Suprapubic skin (tissue), 4 donors: ENCODE data around the gene DBNDD2. TPM values are rescaled to one million over a fixed set of nuclear protein-coding genes. Genes with fewer than 3 reads are reported as not detected.
A peak's percentile ranks its signal among the peaks of the same experiment; 100 is the strongest.

Experiments
- DNase-seq, 2 donors: peaks; one replicate each; pipeline ENCODE4 v3.0.0-alpha.2; 2019; ENCODE audit warnings: low spot score in 2 of 2
- H3K27ac ChIP-seq: fragments of 200-600 bp; sonication (generic); one replicate; pipeline ENCODE4 v1.5.1; 2019
- H3K27me3 ChIP-seq: fragments of 200-600 bp; sonication (generic); one replicate; pipeline ENCODE4 v1.5.1; 2019
- H3K36me3 ChIP-seq: fragments of 200-600 bp; sonication (generic); one replicate; pipeline ENCODE4 v1.5.1; 2019
- H3K4me1 ChIP-seq: fragments of 200-600 bp; sonication (generic); one replicate; pipeline ENCODE4 v1.5.1; 2019
- H3K4me3 ChIP-seq: fragments of 200-600 bp; sonication (generic); one replicate; pipeline ENCODE4 v1.5.1; 2019; ENCODE audit warnings: mild to moderate bottlenecking
- H3K9me3 ChIP-seq: fragments of 200-600 bp; sonication (generic); one replicate; pipeline ENCODE4 v1.5.1; 2019
- EP300 ChIP-seq: sonication (generic); formaldehyde crosslinking; IDR thresholded peaks from one replicate; pipeline ENCODE4 v1.6.1; 2017; ENCODE audit warnings: antibody characterized with exemption
- POLR2A ChIP-seq, 2 donors: fragments of 450-650 bp; IDR thresholded peaks; one replicate each; pipeline ENCODE4 v1.6.1; 2017; ENCODE audit warnings: antibody characterized with exemption in 2 of 2, mild to moderate bottlenecking in 2 of 2, moderate library complexity in 2 of 2
- POLR2AphosphoS5 ChIP-seq, 3 donors: sonication (generic); formaldehyde crosslinking; IDR thresholded peaks; one replicate each; pipeline ENCODE4 v1.6.1; 2017; ENCODE audit warnings: antibody characterized with exemption in 3 of 3
- WGBS: methylation state at CpG from one replicate; pipeline ENCODE4 v1.1.5; 2018; 5-methylcytosine and 5-hydroxymethylcytosine counted together
- total RNA-seq, 4 donors: library from RNA; depleted of rRNA; stranded (reverse); fragments of >200 nt; gene quantifications; one replicate each; pipeline ENCODE4 v1.1.0, GENCODE V29; 2016
- TF ChIP-seq, protein P1 (sequence below), 2 donors: fragments of 200-600 bp in 1 of 2; fragments of 450-650 bp in 1 of 2; sonication (generic) in 1 of 2; IDR thresholded peaks; one replicate each; pipeline ENCODE4 v1.5.1; 2016 to 2019; ENCODE audit warnings: antibody characterized with exemption in 2 of 2, mild to moderate bottlenecking in 1 of 2, moderate library complexity in 1 of 2

DBNDD2 gene, protein sequence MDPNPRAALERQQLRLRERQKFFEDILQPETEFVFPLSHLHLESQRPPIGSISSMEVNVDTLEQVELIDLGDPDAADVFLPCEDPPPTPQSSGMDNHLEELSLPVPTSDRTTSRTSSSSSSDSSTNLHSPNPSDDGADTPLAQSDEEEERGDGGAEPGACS
- total RNA-seq, result 10 to 100 TPM; 42.4 to 72.3 (median 49.7) TPM

DNA sequence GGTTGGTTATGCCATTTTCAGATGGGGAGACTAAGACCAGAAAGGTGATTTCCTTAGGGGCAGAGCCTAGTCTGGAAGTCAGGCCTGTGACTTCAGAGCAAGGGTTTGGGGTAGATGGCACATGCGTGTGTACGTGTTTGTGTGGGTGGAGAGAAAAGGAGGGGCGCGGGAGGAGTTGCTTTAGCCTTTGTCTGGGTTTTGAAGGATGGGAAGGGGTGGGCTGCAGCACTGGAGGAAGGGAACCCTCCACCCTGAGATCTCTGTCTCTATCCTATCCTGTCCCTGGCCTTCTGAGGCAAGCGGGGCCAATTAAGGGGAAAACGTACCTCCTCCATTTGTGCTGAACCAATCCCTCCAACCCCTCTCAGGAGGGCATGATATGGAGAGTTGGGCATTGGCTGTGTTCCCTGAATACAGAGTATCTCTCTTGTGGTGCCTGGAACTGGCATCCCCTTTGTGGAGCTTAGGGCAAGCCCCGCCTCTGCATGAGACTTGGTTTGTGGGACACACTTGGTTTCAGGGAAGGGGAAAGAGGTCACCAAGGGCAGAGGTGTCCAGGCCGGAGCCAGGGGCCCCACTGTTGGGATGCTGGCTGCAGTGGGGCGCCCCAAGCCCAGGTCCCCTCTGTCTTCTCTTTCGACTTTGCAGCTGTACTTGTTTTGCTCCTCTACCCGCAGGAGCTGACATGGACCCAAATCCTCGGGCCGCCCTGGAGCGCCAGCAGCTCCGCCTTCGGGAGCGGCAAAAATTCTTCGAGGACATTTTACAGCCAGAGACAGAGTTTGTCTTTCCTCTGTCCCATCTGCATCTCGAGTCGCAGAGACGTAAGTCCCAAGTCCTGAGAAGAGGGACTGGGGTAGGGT is at the start of gene DBNDD2:
Gene DBNDD2 (plus strand): TSS at position 507 of the 863 bp plus-strand sequence. CDS start 179 bp downstream, at position 686.
- 85% methylated on average over 20 of the region's 21 CpGs for WGBS
- Histone ChIP-seq H3K36me3 (peaks cover 23% of the 10 kb centered on the region), H3K27me3 (no peaks in the 10 kb centered on the region), H3K4me1 (peaks cover 21% of the 10 kb centered on the region), H3K4me3 (peak within 1 kb of the TSS; percentile 87), H3K27ac (peak within 1 kb of the TSS; percentile 92), H3K9me3 (no peaks in the 10 kb centered on the region)
- no peak for DNase-seq
- TF ChIP-seq POLR2A (IDR thresholded peaks at IDR 0.05) (no peak), POLR2AphosphoS5 (IDR thresholded peaks at IDR 0.05) (no peak), EP300 (no peak)
- TF ChIP-seq, protein P1, sequence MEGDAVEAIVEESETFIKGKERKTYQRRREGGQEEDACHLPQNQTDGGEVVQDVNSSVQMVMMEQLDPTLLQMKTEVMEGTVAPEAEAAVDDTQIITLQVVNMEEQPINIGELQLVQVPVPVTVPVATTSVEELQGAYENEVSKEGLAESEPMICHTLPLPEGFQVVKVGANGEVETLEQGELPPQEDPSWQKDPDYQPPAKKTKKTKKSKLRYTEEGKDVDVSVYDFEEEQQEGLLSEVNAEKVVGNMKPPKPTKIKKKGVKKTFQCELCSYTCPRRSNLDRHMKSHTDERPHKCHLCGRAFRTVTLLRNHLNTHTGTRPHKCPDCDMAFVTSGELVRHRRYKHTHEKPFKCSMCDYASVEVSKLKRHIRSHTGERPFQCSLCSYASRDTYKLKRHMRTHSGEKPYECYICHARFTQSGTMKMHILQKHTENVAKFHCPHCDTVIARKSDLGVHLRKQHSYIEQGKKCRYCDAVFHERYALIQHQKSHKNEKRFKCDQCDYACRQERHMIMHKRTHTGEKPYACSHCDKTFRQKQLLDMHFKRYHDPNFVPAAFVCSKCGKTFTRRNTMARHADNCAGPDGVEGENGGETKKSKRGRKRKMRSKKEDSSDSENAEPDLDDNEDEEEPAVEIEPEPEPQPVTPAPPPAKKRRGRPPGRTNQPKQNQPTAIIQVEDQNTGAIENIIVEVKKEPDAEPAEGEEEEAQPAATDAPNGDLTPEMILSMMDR (IDR thresholded peaks at IDR 0.05), result no peak

DNA sequence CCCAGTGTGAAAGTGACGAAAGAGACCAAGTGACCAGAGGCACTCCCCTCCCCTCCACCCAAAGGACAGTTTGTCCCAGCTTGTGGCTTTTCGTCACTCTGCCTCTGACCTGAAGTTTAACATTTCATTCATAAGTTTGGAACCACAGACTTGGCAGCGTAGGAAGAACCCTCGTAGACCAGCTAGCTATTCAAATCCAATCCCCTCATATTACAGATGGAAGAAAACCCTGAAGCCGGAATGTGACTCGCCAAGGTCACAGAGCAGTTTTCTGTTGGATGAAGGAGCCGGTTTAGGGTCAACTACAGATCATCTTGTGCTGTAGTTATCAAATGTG is 49.1 kb upstream of the DBNDD2 start:
- no peak for DNase-seq
- WGBS, result 77% methylated on average over 7 of the region's 7 CpGs

DNA sequence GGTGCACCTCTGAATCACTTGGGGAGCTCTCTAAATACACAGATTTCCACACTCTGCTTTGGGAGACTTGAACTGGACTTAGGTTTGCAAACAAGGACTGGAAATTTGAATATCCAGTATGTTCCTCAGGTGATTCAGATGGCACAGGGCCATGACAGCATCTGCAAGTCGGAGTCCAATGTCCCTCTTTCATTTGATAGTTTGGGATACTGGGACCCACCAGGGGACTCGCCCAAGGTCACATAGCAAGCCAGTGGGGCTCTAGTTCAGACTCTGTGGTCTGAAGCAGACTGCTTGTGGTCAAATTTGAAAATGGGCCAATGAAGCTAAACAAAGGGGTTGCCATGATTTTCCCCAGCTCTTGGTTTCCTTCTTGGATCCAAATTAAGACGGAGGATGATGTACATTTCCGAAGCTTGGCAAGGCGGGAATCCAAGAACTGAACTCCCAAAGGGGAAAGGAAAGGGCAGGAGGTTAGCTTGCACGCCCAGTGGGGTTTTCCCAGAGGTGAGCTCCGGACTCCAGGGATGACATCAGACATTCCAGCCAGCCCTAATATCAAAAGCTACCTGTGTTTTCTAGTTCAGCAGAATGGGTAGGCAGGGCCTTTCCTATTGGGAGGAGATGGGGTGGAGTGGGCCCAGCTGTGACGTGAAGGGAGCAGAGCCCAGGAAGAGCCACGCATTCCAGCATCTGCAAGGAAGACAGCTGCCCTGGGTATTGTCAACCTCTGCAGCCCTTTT is 48.5 kb upstream of the DBNDD2 start:
- 37% methylated on average over 7 of the region's 9 CpGs for WGBS
- DNase-seq, result peak in 1 of 2 donors; percentile 37

More for the DNA sequence above, 49.1 kb upstream of the DBNDD2 start:
- peaks cover 53% of the 10 kb centered on the region for H3K4me1 ChIP-seq
- peak overlapping the region; percentile 22 for H3K27ac ChIP-seq
- H3K36me3 ChIP-seq, result no peaks in the 10 kb centered on the region
- no peaks in the 10 kb centered on the region for H3K27me3 ChIP-seq
- no peaks in the 10 kb centered on the region for H3K9me3 ChIP-seq
- peak; percentile 60 for TF ChIP-seq EP300
- TF ChIP-seq, protein P1 (IDR thresholded peaks at IDR 0.05), result no peak
- TF ChIP-seq POLR2AphosphoS5 (IDR thresholded peaks at IDR 0.05), result no peak
- no peak for TF ChIP-seq POLR2A (IDR thresholded peaks at IDR 0.05)
- no peak overlapping the region for H3K4me3 ChIP-seq

DNA sequence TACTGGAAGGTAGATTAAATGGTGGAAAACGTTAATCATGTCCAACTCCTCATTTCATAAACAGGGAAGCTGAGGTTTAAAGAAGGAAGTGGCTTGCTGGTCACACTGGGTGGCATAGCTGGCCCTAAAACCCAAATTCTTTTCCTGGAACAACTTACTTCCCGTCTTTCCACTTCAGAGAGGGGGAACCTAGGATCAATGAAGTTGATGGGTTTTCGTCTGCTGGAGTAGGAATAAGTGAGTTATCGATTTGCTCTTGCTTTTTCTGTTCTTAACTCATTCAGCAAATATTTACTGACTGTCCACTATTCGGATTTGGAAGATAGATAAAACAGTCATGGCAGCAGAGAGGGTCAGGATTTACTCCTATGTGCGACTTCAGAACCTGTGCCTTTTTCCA is 46.3 kb upstream of the DBNDD2 start:
- DNase-seq, result no peak
- peaks cover 13% of the 10 kb centered on the region for H3K36me3 ChIP-seq
- 80% methylated on average over 6 of the region's 6 CpGs for WGBS
- H3K9me3 ChIP-seq, result no peaks in the 10 kb centered on the region
- H3K27me3 ChIP-seq, result no peaks in the 10 kb centered on the region
- no peak overlapping the region for H3K27ac ChIP-seq
- H3K4me3 ChIP-seq, result peak overlapping the region; percentile 82
- no peak for TF ChIP-seq POLR2A (IDR thresholded peaks at IDR 0.05)
- TF ChIP-seq EP300, result no peak
- TF ChIP-seq, protein P1 (IDR thresholded peaks at IDR 0.05), result no peak
- no peak for TF ChIP-seq POLR2AphosphoS5 (IDR thresholded peaks at IDR 0.05)
- H3K4me1 ChIP-seq, result peaks cover 52% of the 10 kb centered on the region

More for the DNA sequence above, 48.5 kb upstream of the DBNDD2 start:
- Histone ChIP-seq H3K36me3 (no peaks in the 10 kb centered on the region), H3K9me3 (no peaks in the 10 kb centered on the region), H3K27me3 (no peaks in the 10 kb centered on the region), H3K4me1 (peaks cover 56% of the 10 kb centered on the region), H3K4me3 (no peak overlapping the region), H3K27ac (peak overlapping the region; percentile 22)
- TF ChIP-seq EP300, result no peak
- TF ChIP-seq, protein P1 (IDR thresholded peaks at IDR 0.05), result no peak
- no peak for TF ChIP-seq POLR2AphosphoS5 (IDR thresholded peaks at IDR 0.05)
- TF ChIP-seq POLR2A (IDR thresholded peaks at IDR 0.05), result no peak
